HEK293T (cell line): ENCODE measurements around the gene DLX6.

ENCODE experiments used
- ARNT ChIP-seq: fragments of 450-650 bp; IDR thresholded peaks from 2 replicates; pipeline ENCODE4 v1.6.1; 2017; ENCODE audit warnings: mild to moderate bottlenecking
- BHLHE40 ChIP-seq: fragments of 450-650 bp; IDR thresholded peaks from 2 replicates; pipeline ENCODE4 v1.6.1; 2016; ENCODE audit warnings: mild to moderate bottlenecking, moderate library complexity, borderline replicate concordance
- CTBP1 ChIP-seq: fragments of 450-650 bp; IDR thresholded peaks from 2 replicates; pipeline ENCODE4 v1.6.1; 2016; ENCODE audit warnings: borderline replicate concordance
- ELF4 ChIP-seq: fragments of 450-650 bp; IDR thresholded peaks from 2 replicates; pipeline ENCODE4 v1.6.1; 2017; ENCODE audit warnings: antibody characterized with exemption
- FOXA1 ChIP-seq: fragments of 450-650 bp; IDR thresholded peaks from 2 replicates; pipeline ENCODE4 v1.6.1; 2016; ENCODE audit warnings: mild to moderate bottlenecking
- FOXK2 ChIP-seq: fragments of 450-650 bp; IDR thresholded peaks from 2 replicates; pipeline ENCODE4 v1.6.1; 2016; ENCODE audit warnings: mild to moderate bottlenecking
- FOXM1 ChIP-seq: fragments of 450-650 bp; IDR thresholded peaks from 2 replicates; pipeline ENCODE4 v1.6.1; 2017; ENCODE audit warnings: mild to moderate bottlenecking, borderline replicate concordance
- LEF1 ChIP-seq: fragments of 450-650 bp; IDR thresholded peaks from 2 replicates; pipeline ENCODE4 v1.6.1; 2017; ENCODE audit warnings: mild to moderate bottlenecking, borderline replicate concordance
- SP1 ChIP-seq: fragments of 450-650 bp; IDR thresholded peaks from 2 replicates; pipeline ENCODE4 v1.6.1; 2017
- SUZ12 ChIP-seq: fragments of 450-650 bp; IDR thresholded peaks from 2 replicates; pipeline ENCODE4 v1.6.1; 2016; ENCODE audit warnings: mild to moderate bottlenecking
- TARDBP ChIP-seq: fragments of 450-650 bp; IDR thresholded peaks from 2 replicates; pipeline ENCODE4 v1.6.1; 2016
- ZNF384 ChIP-seq: fragments of 450-650 bp; IDR thresholded peaks from 2 replicates; pipeline ENCODE4 v1.6.1; 2016

- TF ChIP-seq TARDBP (no peak), SP1 (no peak), FOXA1 (no peak), SUZ12 (no peak), LEF1 (no peak), CTBP1 (no peak), ARNT (no peak), ELF4 (no peak), ZNF384 (no peak), FOXK2 (no peak), FOXM1 (no peak), BHLHE40 (no peak)
Observed at GRCh38 chr7:97009753-97010732, 4.7 kb downstream of the DLX6 start.
